ENCODE measurements around the gene TRIM75.
"Not testable (repeated sequence)": the region's sequence is repeated elsewhere in the genome, so short reads cannot be mapped to it uniquely, and the experiment has no call there.

TRIM75 gene

GRCh38 chr4:165079476-165079875 lies 25.8 kb downstream of the TRIM75 start:
- TF ChIP-seq CTCF (IDR thresholded peaks at IDR 0.05), result no peak
- H3K9me3 ChIP-seq, result no peaks in the 10 kb centered on the region
- no peaks in the 10 kb centered on the region for H3K27me3 ChIP-seq
- H3K4me3 ChIP-seq (ENCODE audit: low read depth in 1 of 2, low read length in 1 of 2), result no peak overlapping the region
- H3K4me1 ChIP-seq (ENCODE audit: control insufficient read depth in 1 of 2, insufficient read depth in 1 of 2, low read depth in 1 of 2, low read length in 1 of 2), result no peaks in the 10 kb centered on the region
- H3K27ac ChIP-seq, result no peak overlapping the region
- H3K36me3 ChIP-seq, result peaks cover 13% of the 10 kb centered on the region

- H3K4me1 ChIP-seq (ENCODE audit: control insufficient read depth in 1 of 2, insufficient read depth in 1 of 2, low read depth in 1 of 2, low read length in 1 of 2); H3K27me3 ChIP-seq; H3K27ac ChIP-seq; H3K9me3 ChIP-seq; H3K4me3 ChIP-seq (ENCODE audit: low read depth in 1 of 2, low read length in 1 of 2): not testable (repeated sequence)
- H3K36me3 ChIP-seq, result peaks cover 30% of the 10 kb centered on the region
Measured at GRCh38 chr4:165084787-165085186, 31.1 kb downstream of the TRIM75 start.

GRCh38 chr4:165085946-165086345 lies 32.3 kb downstream of the TRIM75 start:
- TF ChIP-seq CTCF (IDR thresholded peaks at IDR 0.05), result no peak
- peaks cover 30% of the 10 kb centered on the region for H3K36me3 ChIP-seq
- H3K9me3 ChIP-seq, result no peaks in the 10 kb centered on the region
- H3K27ac ChIP-seq, result no peak overlapping the region
- no peak overlapping the region for H3K4me3 ChIP-seq (ENCODE audit: low read depth in 1 of 2, low read length in 1 of 2)
- no peaks in the 10 kb centered on the region for H3K4me1 ChIP-seq (ENCODE audit: control insufficient read depth in 1 of 2, insufficient read depth in 1 of 2, low read depth in 1 of 2, low read length in 1 of 2)
- H3K27me3 ChIP-seq, result no peaks in the 10 kb centered on the region

GRCh38 chr4:165088366-165088765 lies 34.7 kb downstream of the TRIM75 start:
- Histone ChIP-seq H3K4me3 (ENCODE audit: low read depth in 1 of 2, low read length in 1 of 2) (no peak overlapping the region), H3K27ac (no peak overlapping the region), H3K4me1 (ENCODE audit: control insufficient read depth in 1 of 2, insufficient read depth in 1 of 2, low read depth in 1 of 2, low read length in 1 of 2) (no peaks in the 10 kb centered on the region), H3K9me3 (no peaks in the 10 kb centered on the region), H3K27me3 (no peaks in the 10 kb centered on the region), H3K36me3 (peaks cover 30% of the 10 kb centered on the region)
- no peak for TF ChIP-seq CTCF (IDR thresholded peaks at IDR 0.05)

- H3K36me3 ChIP-seq, result peaks cover 20% of the 10 kb centered on the region
- not testable (repeated sequence) for H3K9me3 ChIP-seq; H3K4me1 ChIP-seq (ENCODE audit: control insufficient read depth in 1 of 2, insufficient read depth in 1 of 2, low read depth in 1 of 2, low read length in 1 of 2); H3K27me3 ChIP-seq; H3K27ac ChIP-seq; H3K4me3 ChIP-seq (ENCODE audit: low read depth in 1 of 2, low read length in 1 of 2)
Measured at GRCh38 chr4:165092187-165092586, 38.5 kb downstream of the TRIM75 start.

GRCh38 chr4:165094873-165095272 lies 41.2 kb downstream of the TRIM75 start:
- peaks cover 19% of the 10 kb centered on the region for H3K36me3 ChIP-seq
- H3K4me3 ChIP-seq (ENCODE audit: low read depth in 1 of 2, low read length in 1 of 2), result no peak overlapping the region
- H3K9me3 ChIP-seq, result no peaks in the 10 kb centered on the region
- no peaks in the 10 kb centered on the region for H3K27me3 ChIP-seq
- no peaks in the 10 kb centered on the region for H3K4me1 ChIP-seq (ENCODE audit: control insufficient read depth in 1 of 2, insufficient read depth in 1 of 2, low read depth in 1 of 2, low read length in 1 of 2)
- no peak for TF ChIP-seq CTCF (IDR thresholded peaks at IDR 0.05)
- no peak overlapping the region for H3K27ac ChIP-seq

GRCh38 chr4:165095291-165095690 lies 41.6 kb downstream of the TRIM75 start:
- no peak for TF ChIP-seq CTCF (IDR thresholded peaks at IDR 0.05)
- peaks cover 20% of the 10 kb centered on the region for H3K36me3 ChIP-seq
- no peaks in the 10 kb centered on the region for H3K4me1 ChIP-seq (ENCODE audit: control insufficient read depth in 1 of 2, insufficient read depth in 1 of 2, low read depth in 1 of 2, low read length in 1 of 2)

More at GRCh38 chr4:165095291-165095690, 41.6 kb downstream of the TRIM75 start:
- Histone ChIP-seq H3K9me3 (no peaks in the 10 kb centered on the region), H3K4me3 (ENCODE audit: low read depth in 1 of 2, low read length in 1 of 2) (no peak overlapping the region), H3K27me3 (no peaks in the 10 kb centered on the region), H3K27ac (no peak overlapping the region)

Measured in neutrophil (primary cell).